H1 (cell line): Measurements from ENCODE around the gene CROCC. TPM values are rescaled to one million over a fixed set of nuclear protein-coding genes. Genes with fewer than 3 reads are reported as not detected.
"Not testable (repeated sequence)": the region's sequence is repeated elsewhere in the genome, so short reads cannot be mapped to it uniquely, and the experiment has no call there.

ENCODE experiments used
- CTCF ChIA-PET: fragments of 300-600 bp; sonication (Branson Sonifier 250); formaldehyde crosslinking; loops from one replicate; lab custom pipeline; 2021; ENCODE audit not compliant: partially characterized antibody; lab: Charles Lee
- POLR2A ChIA-PET: fragments of 300-600 bp; sonication (Branson Sonifier 250); formaldehyde crosslinking; loops from one replicate; lab custom pipeline; 2021; ENCODE audit warnings: inconsistent platforms; ENCODE audit not compliant: partially characterized antibody; lab: Charles Lee
- DNase-seq, 2 experiments: peaks; one replicate each; pipeline versions ENCODE4 v3.0.0 to v3.0.0-alpha.2; 2010 to 2022; ENCODE audit warnings: low spot score in 2 of 2, low read depth in 1 of 2, mixed read lengths in 1 of 2
- FAIRE-seq: peaks from 2 replicates; lab custom pipeline; 2011; peaks lifted over from hg19 to GRCh38; lab: Jason Lieb, UNC
- H2AFZ ChIP-seq: 2 replicates; pipeline ENCODE4 v1.8.1; 2012; ENCODE audit warnings: low read length, inconsistent platforms
- H2AK5ac ChIP-seq: 2 replicates; pipeline ENCODE4 v1.6.1; 2013; ENCODE audit warnings: low read depth, low read length
- H2BK120ac ChIP-seq: replicated peaks from 2 replicates; pipeline ENCODE3; 2013; ENCODE audit warnings: low read depth, low read length, inconsistent platforms
- H2BK12ac ChIP-seq: 2 replicates; pipeline ENCODE4 v1.6.1; 2013; ENCODE audit warnings: low read depth, low read length
- H2BK15ac ChIP-seq: 2 replicates; pipeline ENCODE4 v1.6.1; 2013; ENCODE audit warnings: low read length
- H2BK20ac ChIP-seq: 2 replicates; pipeline ENCODE4 v1.6.1; 2013; ENCODE audit warnings: low read length
- H2BK5ac ChIP-seq: 2 replicates; pipeline ENCODE4 v1.6.1; 2013; ENCODE audit warnings: low read depth, low read length
- H3K14ac ChIP-seq: 2 replicates; pipeline ENCODE4 v1.6.1; 2013; ENCODE audit warnings: inconsistent platforms; ENCODE audit not compliant: insufficient read length
- H3K18ac ChIP-seq: 2 replicates; pipeline ENCODE4 v1.6.1; 2013; ENCODE audit warnings: low read length; ENCODE audit errors: extremely low read depth
- H3K23ac ChIP-seq: 2 replicates; pipeline ENCODE4 v1.6.1; 2013; ENCODE audit warnings: inconsistent platforms; ENCODE audit not compliant: insufficient read length
- H3K23me2 ChIP-seq: 2 replicates; pipeline ENCODE4 v1.6.1; 2013; ENCODE audit warnings: low read depth, low read length
- H3K27ac ChIP-seq: 2 replicates; pipeline ENCODE4 v1.6.1; 2011; ENCODE audit warnings: low read depth, low read length, inconsistent platforms
- H3K27me3 ChIP-seq, 4 experiments: replicated peaks in 1 of 4; 1 replicate in 1 of 4; 2 replicates in 3 of 4; pipeline versions ENCODE4 v1.6.1 to v1.8.1; 2011 to 2013; ENCODE audit warnings: low read length in 3 of 4, mild to moderate bottlenecking in 3 of 4, inconsistent platforms in 2 of 4, mixed read lengths in 2 of 4, moderate library complexity in 1 of 4; ENCODE audit not compliant: control insufficient read depth in 3 of 4, insufficient read depth in 3 of 4; ENCODE audit errors: extremely low read depth in 1 of 4
- H3K36me3 ChIP-seq, 4 experiments: 2 replicates each; pipeline versions ENCODE4 v1.6.1 to v1.8.1; 2011 to 2013; ENCODE audit warnings: mild to moderate bottlenecking in 4 of 4, low read length in 3 of 4, moderate library complexity in 2 of 4, control low read depth in 1 of 4, inconsistent platforms in 1 of 4; ENCODE audit not compliant: insufficient read depth in 4 of 4, control insufficient read depth in 2 of 4
- H3K4ac ChIP-seq: replicated peaks from 2 replicates; pipeline ENCODE3; 2013; ENCODE audit warnings: low read length, low read depth, mixed read lengths, inconsistent platforms; ENCODE audit not compliant: insufficient read length
- H3K4me1 ChIP-seq, 4 experiments: replicated peaks in 1 of 4; 1 replicate in 1 of 4; 2 replicates in 3 of 4; pipeline versions ENCODE4 v1.6.1 to v1.8.1; 2011 to 2013; ENCODE audit warnings: low read length in 3 of 4, inconsistent platforms in 2 of 4, mixed read lengths in 1 of 4; ENCODE audit not compliant: insufficient read depth in 4 of 4, control insufficient read depth in 3 of 4
- H3K4me2 ChIP-seq, 2 experiments: 2 replicates each; pipeline versions ENCODE4 v1.6.1 to v1.8.1; 2011 to 2013; ENCODE audit warnings: low read depth in 2 of 2, low read length in 2 of 2, control low read depth in 1 of 2, inconsistent platforms in 1 of 2, mild to moderate bottlenecking in 1 of 2; ENCODE audit not compliant: insufficient read depth in 1 of 2
- H3K4me3 ChIP-seq, 4 experiments: fragments of 200-600, 300-600 bp in 1 of 4; sonication (generic), shearing (Covaris generic), sonication (Bioruptor Twin) in 1 of 4; 2 replicates each; pipeline versions ENCODE4 v1.5.1 to v1.8.1; 2011 to 2016; ENCODE audit warnings: low read length in 4 of 4, low read depth in 3 of 4, control low read depth in 2 of 4, inconsistent platforms in 2 of 4, mild to moderate bottlenecking in 2 of 4, mixed read lengths in 1 of 4, moderate library complexity in 1 of 4; ENCODE audit not compliant: insufficient read depth in 2 of 4; ENCODE audit errors: extremely low read depth in 1 of 4
- H3K56ac ChIP-seq: replicated peaks from 2 replicates; pipeline ENCODE3; 2013; ENCODE audit warnings: low read depth, mild to moderate bottlenecking, mixed read lengths, low read length, inconsistent platforms; ENCODE audit not compliant: insufficient read length
- H3K79me1 ChIP-seq: 2 replicates; pipeline ENCODE4 v1.6.1; 2013; ENCODE audit warnings: low read depth, low read length, control low read depth
- H3K79me2 ChIP-seq, 2 experiments: 2 replicates each; pipeline versions ENCODE4 v1.6.1 to v1.8.1; 2012 to 2013; ENCODE audit warnings: low read length in 2 of 2, mild to moderate bottlenecking in 2 of 2, inconsistent platforms in 1 of 2; ENCODE audit not compliant: insufficient read depth in 2 of 2, control insufficient read depth in 1 of 2
- H3K9ac ChIP-seq, 4 experiments: replicated peaks in 1 of 4; 1 replicate in 1 of 4; 2 replicates in 3 of 4; pipeline versions ENCODE4 v1.6.1 to v1.8.1; 2011 to 2013; ENCODE audit warnings: low read depth in 3 of 4, low read length in 3 of 4, control low read depth in 2 of 4, mild to moderate bottlenecking in 2 of 4, moderate library complexity in 2 of 4, inconsistent platforms in 1 of 4; ENCODE audit errors: extremely low read depth in 1 of 4
- H3K9me3 ChIP-seq, 2 experiments: 2 replicates each; pipeline versions ENCODE4 v1.6.1 to v1.8.1; 2012 to 2013; ENCODE audit warnings: mild to moderate bottlenecking in 2 of 2, moderate library complexity in 2 of 2, control low read depth in 1 of 2, inconsistent platforms in 1 of 2, low read depth in 1 of 2, low read length in 1 of 2, mixed read lengths in 1 of 2; ENCODE audit not compliant: insufficient read depth in 2 of 2
- H4K20me1 ChIP-seq, 2 experiments: replicated peaks in 1 of 2; 2 replicates each; pipeline versions ENCODE3 to v1.8.1; 2011 to 2013; ENCODE audit warnings: inconsistent platforms in 2 of 2, low read length in 2 of 2, mild to moderate bottlenecking in 1 of 2; ENCODE audit not compliant: insufficient read depth in 2 of 2, control insufficient read depth in 1 of 2
- H4K5ac ChIP-seq: 2 replicates; pipeline ENCODE4 v1.6.1; 2013; ENCODE audit warnings: low read length, low read depth, mixed read lengths, inconsistent platforms; ENCODE audit not compliant: insufficient read length
- H4K8ac ChIP-seq: 2 replicates; pipeline ENCODE4 v1.8.0; 2013; ENCODE audit warnings: mild to moderate bottlenecking, moderate library complexity, low read length, inconsistent platforms; ENCODE audit not compliant: insufficient read depth; ENCODE audit errors: extremely low read depth
- H4K91ac ChIP-seq: replicated peaks from 2 replicates; pipeline ENCODE3; 2013; ENCODE audit warnings: low read length, mixed read lengths, inconsistent platforms; ENCODE audit not compliant: insufficient read length
- WGBS, 2 experiments: shearing (Covaris generic) in 1 of 2; methylation state at CpG; one replicate each; pipeline versions ENCODE4 v1.1.6 to v1.1.7; 2013 to 2015; ENCODE audit warnings: low lambda C conversion rate in 2 of 2, mixed read lengths in 2 of 2, inconsistent platforms in 1 of 2, low coverage in 1 of 2, missing lambda C conversion rate in 1 of 2; ENCODE audit not compliant: insufficient replicate concordance in 2 of 2, insufficient coverage in 1 of 2, insufficient read length in 1 of 2; ENCODE audit errors: extremely low coverage in 1 of 2, missing lambda C conversion rate in 1 of 2; 5-methylcytosine and 5-hydroxymethylcytosine counted together
- polyA plus RNA-seq, 7 experiments: library from polyadenylated mRNA; depleted of rRNA in 3 of 7; stranded (reverse) in 5 of 7; unstranded in 2 of 7; fragments of >200 nt in 5 of 7; fragments of 200-250 nt in 2 of 7; gene quantifications; 1 replicate in 5 of 7; 2 replicates in 1 of 7; 4 replicates in 1 of 7; pipeline versions ENCODE4 v1.2.1 to v1.2.3, GENCODE V29; 2011 to 2013; ENCODE audit warnings: missing spikeins in 2 of 7, mixed read lengths in 2 of 7
- total RNA-seq: library from RNA; stranded (reverse); fragmentation: NEBNext Ultra II Directional; extraction: Animal tissue kit (Norgen Biotek cat#: 25700); gene quantifications from 2 replicates; pipeline ENCODE4 v1.2.1, GENCODE V29; 2021

CROCC gene
- total and polyA plus RNA-seq, 2 of the 8 experiments (the other 6 are each of a cell fraction or from before 2014, with no cell fraction given): 12.1 to 39.5 TPM

DNA sequence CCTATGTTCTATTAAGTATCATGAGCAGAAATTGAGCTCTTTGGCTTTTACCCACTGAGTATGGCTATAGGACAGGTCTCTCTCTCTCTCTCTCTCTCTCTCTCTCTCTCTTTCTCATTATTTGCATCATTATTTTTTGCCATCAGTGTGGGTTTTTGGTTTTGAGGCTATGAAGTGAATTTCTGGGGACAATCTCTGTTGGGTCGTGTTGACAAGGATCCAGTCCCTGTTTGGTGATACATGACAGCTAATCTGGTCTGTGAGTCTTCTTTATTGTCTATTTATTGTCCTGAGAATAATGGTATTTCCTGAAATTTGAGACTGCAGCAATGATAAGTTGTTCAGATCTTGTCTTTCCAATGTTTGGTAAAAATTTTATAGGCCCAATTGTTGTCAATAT, 24.1 kb upstream of the CROCC start:
- H3K23me2 ChIP-seq, H4K91ac ChIP-seq, H3K9me3 ChIP-seq, H3K56ac ChIP-seq, H3K4ac ChIP-seq, H3K79me2 ChIP-seq, H4K20me1 ChIP-seq, H2BK5ac ChIP-seq, FAIRE-seq, H2BK120ac ChIP-seq, H2AK5ac ChIP-seq, H3K4me3 ChIP-seq, H3K9ac ChIP-seq, H2AFZ ChIP-seq, H2BK20ac ChIP-seq, H3K4me1 ChIP-seq, H3K4me2 ChIP-seq, H3K23ac ChIP-seq, DNase-seq, H3K79me1 ChIP-seq, H4K8ac ChIP-seq, H3K14ac ChIP-seq, H3K36me3 ChIP-seq, H3K27me3 ChIP-seq, H2BK12ac ChIP-seq, H3K18ac ChIP-seq, H2BK15ac ChIP-seq, H4K5ac ChIP-seq, H3K27ac ChIP-seq: not testable (repeated sequence)
- CTCF ChIA-PET: interaction anchor here (0.9 kb wide), 1 partner anchor 9 kb away, joined by 5 read pairs; no protein-coding TSS in a partner anchor
- WGBS, 2 experiments: 100% methylated on average over 1 of the region's 1 CpG; no CpG with 5 or more reads in 1 of the 2 experiments
- POLR2A ChIA-PET: interaction anchor here (1.9 kb wide), 1 partner anchor 24 kb away, joined by 6 read pairs; the partner anchor contains the start of gene CROCC

DNA sequence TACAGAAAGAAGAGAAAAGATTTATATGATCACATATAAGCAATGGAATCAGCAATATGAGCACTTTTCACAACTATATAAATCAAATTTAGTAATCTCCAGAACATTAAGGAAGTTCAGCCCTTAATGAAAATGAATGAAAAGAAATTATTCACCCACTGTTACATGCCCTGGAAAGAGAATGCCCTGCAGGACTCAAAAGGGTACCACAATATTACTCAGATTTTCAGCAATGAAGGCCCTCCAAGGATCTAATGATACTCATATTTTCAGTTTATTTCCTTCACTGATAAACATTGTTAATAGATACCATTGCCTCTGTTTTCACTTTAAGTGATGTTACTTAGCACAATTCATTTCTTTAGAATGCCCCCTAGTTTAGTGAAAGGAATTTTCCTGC, 23.4 kb upstream of the CROCC start:
- H3K4me3 ChIP-seq, DNase-seq, H3K14ac ChIP-seq, H2AFZ ChIP-seq, H3K27me3 ChIP-seq, H3K23ac ChIP-seq, H3K4me1 ChIP-seq, H4K5ac ChIP-seq, H3K23me2 ChIP-seq, FAIRE-seq, H2BK20ac ChIP-seq, H3K56ac ChIP-seq, H3K79me1 ChIP-seq, H3K27ac ChIP-seq, H2BK120ac ChIP-seq, H4K8ac ChIP-seq, H3K36me3 ChIP-seq, H2AK5ac ChIP-seq, H3K4ac ChIP-seq, H3K18ac ChIP-seq, H3K4me2 ChIP-seq, H2BK12ac ChIP-seq, H2BK15ac ChIP-seq, H3K9me3 ChIP-seq, POLR2A ChIA-PET, H2BK5ac ChIP-seq, H4K20me1 ChIP-seq, H3K9ac ChIP-seq, H3K79me2 ChIP-seq, H4K91ac ChIP-seq: not testable (repeated sequence)
- CTCF ChIA-PET: interaction anchor here (0.7 kb wide), 1 partner anchor 276 kb away, joined by 3 read pairs; no protein-coding TSS in a partner anchor
